Measurements from ENCODE around the gene NKX2-8.

NKX2-8 gene

GRCh38 chr14:36600431-36600830 is 18.0 kb upstream of the NKX2-8 start:
- no peak overlapping the region for H3K4me3 ChIP-seq (ENCODE audit: low read depth, low read length)
- no peaks in the 10 kb centered on the region for H3K36me3 ChIP-seq
- peaks cover 51% of the 10 kb centered on the region for H3K27me3 ChIP-seq (ENCODE audit: insufficient read depth, low read depth, severe bottlenecking)
- no peak for TF ChIP-seq CTCF (IDR thresholded peaks at IDR 0.05; ENCODE audit: low read depth, low read length)
- H3K9me3 ChIP-seq (ENCODE audit: severe bottlenecking) = no peaks in the 10 kb centered on the region
- no peak overlapping the region for H3K27ac ChIP-seq
- DNase-seq = no peak

GRCh38 chr14:36591482-36591881 is 9.1 kb upstream of the NKX2-8 start:
- TF ChIP-seq CTCF (IDR thresholded peaks at IDR 0.05; ENCODE audit: low read depth, low read length) = no peak
- no peak for DNase-seq
- Histone ChIP-seq H3K36me3 (no peaks in the 10 kb centered on the region), H3K4me3 (ENCODE audit: low read depth, low read length) (no peak overlapping the region), H3K27me3 (ENCODE audit: insufficient read depth, low read depth, severe bottlenecking) (peaks cover 58% of the 10 kb centered on the region), H3K27ac (no peak overlapping the region), H3K9me3 (ENCODE audit: severe bottlenecking) (no peaks in the 10 kb centered on the region)

- Histone ChIP-seq H3K27ac (no peak overlapping the region), H3K4me3 (ENCODE audit: low read depth, low read length) (no peak overlapping the region), H3K27me3 (ENCODE audit: insufficient read depth, low read depth, severe bottlenecking) (peaks cover 65% of the 10 kb centered on the region), H3K36me3 (no peaks in the 10 kb centered on the region), H3K9me3 (ENCODE audit: severe bottlenecking) (no peaks in the 10 kb centered on the region)
- no peak for TF ChIP-seq CTCF (IDR thresholded peaks at IDR 0.05; ENCODE audit: low read depth, low read length)
- no peak for DNase-seq
Measured at GRCh38 chr14:36588788-36589187, 6.4 kb upstream of the NKX2-8 start.

- peaks cover 3% of the 10 kb centered on the region for H3K9me3 ChIP-seq (ENCODE audit: severe bottlenecking)
- H3K27ac ChIP-seq = no peak overlapping the region
- H3K27me3 ChIP-seq (ENCODE audit: insufficient read depth, low read depth, severe bottlenecking) = peaks cover 67% of the 10 kb centered on the region
- no peaks in the 10 kb centered on the region for H3K36me3 ChIP-seq
- no peak for DNase-seq
- no peak overlapping the region for H3K4me3 ChIP-seq (ENCODE audit: low read depth, low read length)
- no peak for TF ChIP-seq CTCF (IDR thresholded peaks at IDR 0.05; ENCODE audit: low read depth, low read length)
Measured at GRCh38 chr14:36588119-36588518, 5.7 kb upstream of the NKX2-8 start.

- peaks cover 15% of the 10 kb centered on the region for H3K9me3 ChIP-seq (ENCODE audit: severe bottlenecking)
- H3K27ac ChIP-seq = no peak overlapping the region
- peaks cover 77% of the 10 kb centered on the region for H3K27me3 ChIP-seq (ENCODE audit: insufficient read depth, low read depth, severe bottlenecking)
- DNase-seq = no peak
- no peaks in the 10 kb centered on the region for H3K36me3 ChIP-seq
- no peak for TF ChIP-seq CTCF (IDR thresholded peaks at IDR 0.05; ENCODE audit: low read depth, low read length)
- no peak overlapping the region for H3K4me3 ChIP-seq (ENCODE audit: low read depth, low read length)
Measured at GRCh38 chr14:36585100-36585499, 2.7 kb upstream of the NKX2-8 start.

Data from WERI-Rb-1 (cell line).